Measurements from ENCODE around the gene RMDN3. TPM values are rescaled to one million over a fixed set of nuclear protein-coding genes. Genes with fewer than 3 reads are reported as not detected.

The RMDN3 gene
- total and polyA plus RNA-seq, 9 of the 15 experiments (the other 6 are each of a cell fraction or from before 2014, with no cell fraction given): 8.1 to 38.2 (median 25.9) TPM

DNA sequence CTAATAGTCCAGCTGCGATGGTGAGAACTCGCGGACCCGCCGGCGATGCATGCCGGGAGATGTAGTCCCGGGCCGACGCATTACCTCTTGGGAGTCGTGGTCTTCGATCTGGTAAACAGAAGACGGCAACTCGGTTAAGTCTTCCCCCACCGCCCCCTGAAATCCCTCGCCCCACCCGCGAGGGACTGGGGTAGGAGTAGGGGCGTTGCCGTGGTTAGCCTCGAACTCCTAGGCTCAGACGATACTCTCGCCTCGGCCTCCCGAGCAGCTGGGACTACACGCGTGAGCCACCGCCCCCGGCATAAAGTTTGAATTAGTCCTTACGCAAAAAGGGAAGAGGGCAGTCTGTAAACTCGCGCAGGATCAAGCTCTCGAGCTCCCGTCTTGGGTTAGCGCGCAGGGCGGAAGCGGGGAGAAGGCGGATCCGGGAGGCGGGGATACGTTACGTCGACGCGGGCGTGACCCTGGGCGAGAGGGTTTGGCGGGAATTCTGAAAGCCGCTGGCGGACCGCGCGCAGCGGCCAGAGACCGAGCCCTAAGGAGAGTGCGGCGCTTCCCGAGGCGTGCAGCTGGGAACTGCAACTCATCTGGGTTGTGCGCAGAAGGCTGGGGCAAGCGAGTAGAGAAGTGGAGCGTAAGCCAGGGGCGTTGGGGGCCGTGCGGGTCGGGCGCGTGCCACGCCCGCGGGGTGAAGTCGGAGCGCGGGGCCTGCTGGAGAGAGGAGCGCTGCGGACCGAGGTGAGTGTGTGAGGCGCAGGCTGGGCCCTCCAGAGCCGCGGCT lies 60.2 kb downstream of the RMDN3 start, which contains the start of gene RAD51 (continued):
- TF ChIP-seq, protein P1, sequence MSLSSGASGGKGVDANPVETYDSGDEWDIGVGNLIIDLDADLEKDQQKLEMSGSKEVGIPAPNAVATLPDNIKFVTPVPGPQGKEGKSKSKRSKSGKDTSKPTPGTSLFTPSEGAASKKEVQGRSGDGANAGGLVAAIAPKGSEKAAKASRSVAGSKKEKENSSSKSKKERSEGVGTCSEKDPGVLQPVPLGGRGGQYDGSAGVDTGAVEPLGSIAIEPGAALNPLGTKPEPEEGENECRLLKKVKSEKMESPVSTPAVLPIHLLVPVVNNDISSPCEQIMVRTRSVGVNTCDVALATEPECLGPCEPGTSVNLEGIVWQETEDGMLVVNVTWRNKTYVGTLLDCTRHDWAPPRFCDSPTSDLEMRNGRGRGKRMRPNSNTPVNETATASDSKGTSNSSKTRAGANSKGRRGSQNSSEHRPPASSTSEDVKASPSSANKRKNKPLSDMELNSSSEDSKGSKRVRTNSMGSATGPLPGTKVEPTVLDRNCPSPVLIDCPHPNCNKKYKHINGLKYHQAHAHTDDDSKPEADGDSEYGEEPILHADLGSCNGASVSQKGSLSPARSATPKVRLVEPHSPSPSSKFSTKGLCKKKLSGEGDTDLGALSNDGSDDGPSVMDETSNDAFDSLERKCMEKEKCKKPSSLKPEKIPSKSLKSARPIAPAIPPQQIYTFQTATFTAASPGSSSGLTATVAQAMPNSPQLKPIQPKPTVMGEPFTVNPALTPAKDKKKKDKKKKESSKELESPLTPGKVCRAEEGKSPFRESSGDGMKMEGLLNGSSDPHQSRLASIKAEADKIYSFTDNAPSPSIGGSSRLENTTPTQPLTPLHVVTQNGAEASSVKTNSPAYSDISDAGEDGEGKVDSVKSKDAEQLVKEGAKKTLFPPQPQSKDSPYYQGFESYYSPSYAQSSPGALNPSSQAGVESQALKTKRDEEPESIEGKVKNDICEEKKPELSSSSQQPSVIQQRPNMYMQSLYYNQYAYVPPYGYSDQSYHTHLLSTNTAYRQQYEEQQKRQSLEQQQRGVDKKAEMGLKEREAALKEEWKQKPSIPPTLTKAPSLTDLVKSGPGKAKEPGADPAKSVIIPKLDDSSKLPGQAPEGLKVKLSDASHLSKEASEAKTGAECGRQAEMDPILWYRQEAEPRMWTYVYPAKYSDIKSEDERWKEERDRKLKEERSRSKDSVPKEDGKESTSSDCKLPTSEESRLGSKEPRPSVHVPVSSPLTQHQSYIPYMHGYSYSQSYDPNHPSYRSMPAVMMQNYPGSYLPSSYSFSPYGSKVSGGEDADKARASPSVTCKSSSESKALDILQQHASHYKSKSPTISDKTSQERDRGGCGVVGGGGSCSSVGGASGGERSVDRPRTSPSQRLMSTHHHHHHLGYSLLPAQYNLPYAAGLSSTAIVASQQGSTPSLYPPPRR (CRISPR knock-in tag; IDR thresholded peaks at IDR 0.05; ENCODE audit: borderline replicate concordance): peak; percentile 62; the same call in 1 of the 2 replicates
- TF ChIP-seq SMARCA4 (IDR thresholded peaks at IDR 0.05) (no peak), FOS (IDR thresholded peaks at IDR 0.05; ENCODE audit: extremely low read depth, insufficient read length) (no peak), ETS2 (tag; IDR thresholded peaks at IDR 0.05; ENCODE audit: borderline replicate concordance, poor library complexity, severe bottlenecking) (no peak), ZNF23 (CRISPR knock-in tag; IDR thresholded peaks at IDR 0.05) (no peak), HNRNPK (IDR thresholded peaks at IDR 0.05; ENCODE audit: low read depth, low read length, poor library complexity, severe bottlenecking) (no peak), ZNF274 (IDR thresholded peaks at IDR 0.05; ENCODE audit: borderline replicate concordance, low read depth, low read length) (no peak), POLR2H (tag; IDR thresholded peaks at IDR 0.05; ENCODE audit: low read depth) (peak; percentile 78), MCM7 (IDR thresholded peaks at IDR 0.05) (no peak), ARNT (IDR thresholded peaks at IDR 0.05) (no peak), MYNN (IDR thresholded peaks at IDR 0.05) (peak; percentile 22; the same call in 1 of the 2 replicates), MYNN (CRISPR knock-in tag; IDR thresholded peaks at IDR 0.05) (no peak), FOXK2 (conservative IDR thresholded peaks at IDR 0.05 in 1 of 2, IDR thresholded peaks at IDR 0.05 in 1 of 2; ENCODE audit: low read depth in 2 of 2) (peak in 1 of 2 experiments; percentile 67), MECOM (CRISPR knock-in tag; IDR thresholded peaks at IDR 0.05) (no peak), TSC22D4 (tag; IDR thresholded peaks at IDR 0.05) (no peak), ZZZ3 (IDR thresholded peaks at IDR 0.05) (no peak), ZNF197 (CRISPR knock-in tag; IDR thresholded peaks at IDR 0.05; ENCODE audit: low read depth) (no peak), ZNF507 (tag; conservative IDR thresholded peaks at IDR 0.05) (no peak), ZNF239 (CRISPR knock-in tag; IDR thresholded peaks at IDR 0.05) (no peak), MEIS2 (IDR thresholded peaks at IDR 0.05; ENCODE audit: partially characterized antibody) (no peak), CHD1 (IDR thresholded peaks at IDR 0.05; ENCODE audit: low read length) (peak; percentile 10), NR1H2 (CRISPR knock-in tag; IDR thresholded peaks at IDR 0.05) (no peak), MYBL2 (IDR thresholded peaks at IDR 0.05; ENCODE audit: low read depth) (peak; percentile 56), MYBL2 (CRISPR knock-in tag; IDR thresholded peaks at IDR 0.05; ENCODE audit: borderline replicate concordance) (no peak)
- TF ChIP-seq, protein P2, sequence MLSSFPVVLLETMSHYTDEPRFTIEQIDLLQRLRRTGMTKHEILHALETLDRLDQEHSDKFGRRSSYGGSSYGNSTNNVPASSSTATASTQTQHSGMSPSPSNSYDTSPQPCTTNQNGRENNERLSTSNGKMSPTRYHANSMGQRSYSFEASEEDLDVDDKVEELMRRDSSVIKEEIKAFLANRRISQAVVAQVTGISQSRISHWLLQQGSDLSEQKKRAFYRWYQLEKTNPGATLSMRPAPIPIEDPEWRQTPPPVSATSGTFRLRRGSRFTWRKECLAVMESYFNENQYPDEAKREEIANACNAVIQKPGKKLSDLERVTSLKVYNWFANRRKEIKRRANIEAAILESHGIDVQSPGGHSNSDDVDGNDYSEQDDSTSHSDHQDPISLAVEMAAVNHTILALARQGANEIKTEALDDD (IDR thresholded peaks at IDR 0.05): peak; percentile 84

Data from K562 (cell line).